K562 (cell line): ENCODE results near the gene DYRK4. TPM values are rescaled to one million over a fixed set of nuclear protein-coding genes. Genes with fewer than 3 reads are reported as not detected.

Experiments used
- ATAC-seq: fragments of 200-7000 bp; cut with Tn5 transposase; 3 replicates; pipeline ENCODE4 v1.9.1; 2020; ENCODE audit warnings: moderate library complexity
- BruUV-seq: library from RNA; stranded (reverse); fragments of 400-500 nt; replicated peaks from 2 replicates; lab custom pipeline; 2021; lab: Mats Ljungman, UMichigan
- CTCF ChIA-PET: fragments of 300-600 bp; formaldehyde crosslinking; extraction: SDS; loops from one replicate; lab custom pipeline; 2021; ENCODE audit warnings: low intra/inter-chr PET ratio; lab: Yijun Ruan, JAX
- POLR2A ChIA-PET: fragments of 300-600, 350-650 bp; sonication (Branson Sonifier 250); formaldehyde crosslinking; extraction: SDS; loops from one replicate; lab custom pipeline; 2021; ENCODE audit warnings: antibody characterized with exemption, inconsistent platforms; lab: Yijun Ruan, JAX
- DNase-seq, 4 experiments: peaks; one replicate each; pipeline versions ENCODE4 v3.0.0 to v3.0.0-alpha.2; 2011 to 2018; ENCODE audit warnings: low spot score in 3 of 4, mixed read lengths in 3 of 4; ENCODE audit errors: extremely low read depth in 1 of 4
- FAIRE-seq: peaks from 2 replicates; lab custom pipeline; 2011; peaks lifted over from hg19 to GRCh38; lab: Jason Lieb, UNC
- H2AFZ ChIP-seq: 2 replicates; pipeline ENCODE4 v1.6.0; 2011; ENCODE audit warnings: low read depth, low read length, control low read depth, inconsistent platforms
- H3K27ac ChIP-seq: fragments of 200-600 bp; 3 replicates; pipeline ENCODE4 v1.8.0; 2011; ENCODE audit warnings: low read depth, mild to moderate bottlenecking, control low read depth, inconsistent platforms, low read length, moderate library complexity, mixed read lengths; ENCODE audit errors: extremely low read depth
- H3K27me3 ChIP-seq, 2 experiments: fragments of 300-600 bp in 1 of 2; 2 replicates in 1 of 2; 3 replicates in 1 of 2; pipeline versions ENCODE4 v1.6.0 to v1.8.0; 2011; ENCODE audit warnings: inconsistent platforms in 2 of 2, low read length in 2 of 2, mild to moderate bottlenecking in 1 of 2, mixed read lengths in 1 of 2, moderate library complexity in 1 of 2; ENCODE audit not compliant: control insufficient read depth in 2 of 2, insufficient read depth in 2 of 2
- H3K36me3 ChIP-seq: fragments of 300-600 bp; 3 replicates; pipeline ENCODE4 v1.8.0; 2011; ENCODE audit warnings: mild to moderate bottlenecking, low read length, inconsistent platforms; ENCODE audit not compliant: control insufficient read depth, insufficient read depth
- H3K4me1 ChIP-seq, 2 experiments: fragments of 200-600 bp in 1 of 2; replicated peaks in 1 of 2; 2 replicates in 1 of 2; 3 replicates in 1 of 2; pipeline versions ENCODE4 v1.5.1 to v1.8.0; 2011; ENCODE audit warnings: inconsistent platforms in 2 of 2, low read length in 2 of 2, mild to moderate bottlenecking in 1 of 2, mixed read lengths in 1 of 2, moderate library complexity in 1 of 2; ENCODE audit not compliant: control insufficient read depth in 2 of 2, insufficient read depth in 2 of 2
- H3K4me2 ChIP-seq: 2 replicates; pipeline ENCODE4 v1.6.1; 2011; ENCODE audit warnings: low read length, control low read depth, inconsistent platforms, mixed read lengths; ENCODE audit not compliant: insufficient read depth
- H3K4me3 ChIP-seq: fragments of 200-600 bp; sonication (generic), shearing (Covaris generic); 2 replicates; pipeline ENCODE4 v1.5.1; 2016; ENCODE audit warnings: control low read depth, inconsistent platforms
- H3K79me2 ChIP-seq: fragments of 200-600 bp; 3 replicates; pipeline ENCODE4 v1.8.0; 2011; ENCODE audit warnings: low read length, inconsistent platforms; ENCODE audit not compliant: control insufficient read depth, insufficient read depth
- H3K9ac ChIP-seq, 2 experiments: 2 replicates each; pipeline versions ENCODE4 v1.6.0 to v1.6.1; 2011; ENCODE audit warnings: low read depth in 2 of 2, low read length in 2 of 2, control low read depth in 1 of 2, inconsistent platforms in 1 of 2, mild to moderate bottlenecking in 1 of 2, mixed read lengths in 1 of 2; ENCODE audit not compliant: insufficient read depth in 1 of 2
- H3K9me1 ChIP-seq: one replicate; pipeline ENCODE4 v1.6.0; 2011; ENCODE audit warnings: inconsistent platforms, mild to moderate bottlenecking, low read length, moderate library complexity; ENCODE audit not compliant: control insufficient read depth, insufficient read depth
- H3K9me3 ChIP-seq: replicated peaks from 2 replicates; pipeline ENCODE4 v1.5.1; 2011; ENCODE audit warnings: low read depth, low read length, inconsistent platforms; ENCODE audit not compliant: control insufficient read depth, insufficient read depth
- H4K20me1 ChIP-seq: replicated peaks from 2 replicates; pipeline ENCODE4 v1.6.1; 2011; ENCODE audit warnings: low read length, inconsistent platforms, mixed read lengths; ENCODE audit not compliant: control insufficient read depth, insufficient read depth
- MIER1 ChIP-seq: fragments of 450-650 bp; IDR thresholded peaks from 2 replicates; pipeline ENCODE4 v1.6.1; 2016; ENCODE audit warnings: antibody characterized with exemption, mild to moderate bottlenecking, low read depth
- SIN3A ChIP-seq, 2 experiments: fragments of 150-350 bp in 1 of 2; IDR thresholded peaks; 2 replicates each; pipeline ENCODE4 v1.6.1; 2011 to 2016; ENCODE audit warnings: borderline replicate concordance in 2 of 2, low read depth in 2 of 2, low read length in 2 of 2, mild to moderate bottlenecking in 2 of 2, moderate library complexity in 2 of 2; ENCODE audit not compliant: control insufficient read depth in 1 of 2
- SLC30A9 ChIP-seq: fragments of 250-450 bp; sonication (Bioruptor Pico); IDR thresholded peaks from 2 replicates; pipeline ENCODE4 v1.8.0; 2022; ENCODE audit warnings: mild to moderate bottlenecking, moderate library complexity
- ZNF184 ChIP-seq: sonication (generic); formaldehyde crosslinking; IDR thresholded peaks from 2 replicates; pipeline ENCODE4 v1.5.0; 2020; ENCODE audit warnings: missing genetic modification reagents
- ZNF586 ChIP-seq: fragments of 450-650 bp; formaldehyde crosslinking; conservative IDR thresholded peaks from 2 replicates; pipeline ENCODE4 v1.4.0; 2020; ENCODE audit warnings: mild to moderate bottlenecking, moderate library complexity
- WGBS: fragments of 100-300 bp; shearing (Covaris generic); methylation state at CpG from one replicate; pipeline ENCODE4 v1.1.6; 2016; ENCODE audit warnings: low coverage, mixed read lengths; ENCODE audit not compliant: insufficient coverage; ENCODE audit errors: missing lambda C conversion rate; 5-methylcytosine and 5-hydroxymethylcytosine counted together
- in situ Hi-C: fragments of 300-500 bp; cut with MboI; formaldehyde crosslinking; loops from 4 replicates; pipeline ENCODE4 v1.15.0; 2018; ENCODE audit warnings: inconsistent platforms, mixed read lengths
- intact Hi-C: fragments of 100-400 bp; cut with micrococcal nuclease; formaldehyde crosslinking; loops from 2 replicates; pipeline ENCODE4 v1.14.2; 2022
- polyA plus RNA-seq, 8 experiments: library from polyadenylated mRNA; depleted of rRNA in 4 of 8; stranded (reverse) in 5 of 8; unstranded in 3 of 8; fragments of >200 nt; fragmentation: Nextera tagmentation in 2 of 8; fragmentation: Illumina TruSeq in 1 of 8; extraction: Ambion mirVana in 2 of 8; extraction: Trizol in 1 of 8; gene quantifications; 2 replicates each; pipeline versions ENCODE4 v1.2.1 to v1.2.3, GENCODE V29; 2011 to 2014; ENCODE audit warnings: inconsistent platforms in 1 of 8, missing spikeins in 1 of 8
- total RNA-seq, 7 experiments: library from RNA; depleted of rRNA in 6 of 7; stranded (reverse); fragments of >200 nt in 6 of 7; fragmentation: Illumina TruSeq in 2 of 7; extraction: Trizol in 2 of 7; gene quantifications; 2 replicates each; pipeline versions ENCODE4 v1.2.1 to v1.2.3, GENCODE V29; 2011 to 2021; ENCODE audit warnings: low replicate concordance in 1 of 7

DYRK4 gene
- total and polyA plus RNA-seq, 9 of the 15 experiments (the other 6 are each of a cell fraction or from before 2014, with no cell fraction given) = 13.4 to 37.4 (median 22.2) TPM

DNA sequence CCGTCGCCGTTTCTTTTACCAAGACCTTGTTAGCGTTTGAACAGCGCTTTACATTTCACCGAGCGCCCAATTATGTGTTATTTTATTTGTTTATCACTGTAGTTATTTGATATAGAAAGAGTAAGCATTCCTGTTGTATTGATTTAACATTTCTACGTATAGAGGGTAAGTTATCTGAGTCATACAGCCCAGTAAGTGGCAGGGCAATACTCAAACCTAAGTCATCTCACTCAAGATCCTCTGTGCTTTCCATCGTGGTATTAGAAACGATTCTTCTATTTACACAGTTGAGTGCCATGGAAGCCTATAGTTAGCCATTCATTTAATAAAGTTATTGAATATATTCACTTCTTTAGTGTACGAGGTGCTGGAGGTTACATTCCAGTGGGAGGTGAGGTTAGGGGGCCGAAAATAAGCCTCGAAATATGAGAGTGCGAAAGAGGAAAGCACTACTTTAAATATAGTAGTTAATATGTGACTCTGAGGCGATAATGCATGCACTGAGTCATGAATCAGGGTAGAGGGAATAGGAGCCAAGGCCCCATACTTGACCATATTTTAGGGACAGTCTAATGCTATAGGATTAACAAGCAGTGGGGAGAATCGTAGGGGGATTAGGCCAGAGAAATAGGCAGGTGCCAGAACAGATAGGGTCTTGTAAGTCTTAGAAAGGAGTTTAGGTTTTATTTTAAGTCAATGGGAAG is 22.7 kb upstream of the DYRK4 start (continued):
- TF ChIP-seq SLC30A9 = no peak
- TF ChIP-seq SIN3A (IDR thresholded peaks at IDR 0.05; ENCODE audit: borderline replicate concordance in 2 of 2, control insufficient read depth in 1 of 2, low read depth in 2 of 2, low read length in 2 of 2) = no peak
- TF ChIP-seq, all 486 proteins: peak for 0

- peak overlapping the region; percentile 84 for H3K4me3 ChIP-seq
- no peaks in the 10 kb centered on the region for H3K27me3 ChIP-seq
- DNase-seq (no peak), ATAC-seq (no peak), FAIRE-seq (peak; percentile 26)
- peak; percentile 72 for TF ChIP-seq MIER1
- TF ChIP-seq ZNF184 (CRISPR knock-in tag) = no peak
- no peak for TF ChIP-seq ZNF586 (CRISPR knock-in tag)
- intact Hi-C loops = loop anchor here (10.0 kb wide), 1 partner anchor 105 kb away; the partner anchor contains the start of genes AKAP3 and NDUFA9
- 21% methylated on average over 3 of the region's 3 CpGs for WGBS
- H3K27ac ChIP-seq = peak overlapping the region; percentile 94; the same call in 2 of the 3 replicates
- H3K4me1 ChIP-seq = peaks cover 0 to 2% of the 10 kb centered on the region in 2 experiments; a peak in 1 of 5 replicates
- no peak overlapping the region for H2AFZ ChIP-seq
- H3K79me2 ChIP-seq = peaks cover 56% of the 10 kb centered on the region
- peak overlapping the region; percentile 96 for H3K4me2 ChIP-seq
- peak overlapping the region in 1 of 2 experiments; percentile 93; a peak in 2 of 4 replicates for H3K9ac ChIP-seq
- BruUV-seq = no TSS peak
- CTCF ChIA-PET = no interaction called here
- H3K36me3 ChIP-seq = peaks cover 50% of the 10 kb centered on the region; the same call in 1 of the 3 replicates
- POLR2A ChIA-PET = interaction anchor here (0.6 to 1.3 kb wide), 3 partner anchors 9 to 14 kb away, joined by 4 to 5 read pairs (median 4); no protein-coding TSS in a partner anchor
- H3K9me3 ChIP-seq = no peaks in the 10 kb centered on the region
- in situ Hi-C loops = no loop called here
- no peaks in the 10 kb centered on the region; the same call in 1 of the 2 replicates for H4K20me1 ChIP-seq
- H3K9me1 ChIP-seq = no peaks in the 10 kb centered on the region
These were observed 21.8 kb upstream of the DYRK4 start for GRCh38 chr12:4540170-4540569.
